HepG2 (cell line): Measurements from ENCODE around the gene PTPMT1. TPM values are rescaled to one million over a fixed set of nuclear protein-coding genes. Genes with fewer than 3 reads are reported as not detected.

Source experiments
- GABPA ChIP-seq, 2 experiments: IDR thresholded peaks; 2 replicates each; pipeline ENCODE4 v1.6.1; 2011 to 2016; ENCODE audit warnings: low read depth in 2 of 2, low read length in 1 of 2, missing biosample characterization in 1 of 2, missing genetic modification characterization in 1 of 2
- KDM2A ChIP-seq: sonication (generic); formaldehyde crosslinking; IDR thresholded peaks from 2 replicates; pipeline ENCODE4 v1.4.0; 2020; ENCODE audit warnings: low read depth, missing genetic modification reagents, borderline replicate concordance
- KMT2A ChIP-seq: sonication (generic); formaldehyde crosslinking; IDR thresholded peaks from 2 replicates; pipeline ENCODE4 v1.4.0; 2020; ENCODE audit warnings: missing genetic modification reagents
- SNAI1 ChIP-seq: sonication (generic); formaldehyde crosslinking; IDR thresholded peaks from 2 replicates; pipeline ENCODE4 v1.5.0; 2020; ENCODE audit warnings: mild to moderate bottlenecking, missing genetic modification reagents, borderline replicate concordance
- SRSF9 ChIP-seq: fragments of 200-400 bp; formaldehyde crosslinking; IDR thresholded peaks from 2 replicates; pipeline ENCODE4 v1.6.1; 2018; ENCODE audit warnings: borderline replicate concordance, mild to moderate bottlenecking, low read depth, low read length; ENCODE audit not compliant: insufficient read depth, poor library complexity, severe bottlenecking
- STAT5B ChIP-seq: sonication (generic); formaldehyde crosslinking; IDR thresholded peaks from 2 replicates; pipeline ENCODE4 v1.4.0; 2020; ENCODE audit warnings: missing genetic modification reagents
- TFAP4 ChIP-seq: sonication (generic); IDR thresholded peaks from 2 replicates; pipeline ENCODE4 v1.6.1; 2016; ENCODE audit warnings: low read depth, borderline replicate concordance
- ZC3H4 ChIP-seq: sonication (generic); formaldehyde crosslinking; IDR thresholded peaks from 2 replicates; pipeline ENCODE4 v1.4.0; 2020; ENCODE audit warnings: missing genetic modification reagents, borderline replicate concordance
- ZNF10 ChIP-seq: sonication (generic); formaldehyde crosslinking; IDR thresholded peaks from 2 replicates; pipeline ENCODE4 v1.4.0; 2020; ENCODE audit warnings: mild to moderate bottlenecking, low read depth, missing genetic modification reagents, borderline replicate concordance
- ZNF207 ChIP-seq: fragments of 450-650 bp; IDR thresholded peaks from 2 replicates; pipeline ENCODE4 v1.6.1; 2016; ENCODE audit warnings: antibody characterized with exemption, borderline replicate concordance
- ZNF274 ChIP-seq: sonication (generic); formaldehyde crosslinking; IDR thresholded peaks from 2 replicates; pipeline ENCODE4 v1.5.1; 2020; ENCODE audit warnings: mild to moderate bottlenecking, missing genetic modification reagents
- ZNF468 ChIP-seq: sonication (generic); formaldehyde crosslinking; IDR thresholded peaks from 2 replicates; pipeline ENCODE4 v1.8.0; 2022; ENCODE audit warnings: mild to moderate bottlenecking, moderate library complexity, missing genetic modification reagents
- ZNF629 ChIP-seq: sonication (generic); formaldehyde crosslinking; conservative IDR thresholded peaks from 2 replicates; pipeline ENCODE4 v1.5.0; 2020; ENCODE audit warnings: missing genetic modification reagents
- ZNF687 ChIP-seq: sonication (generic); formaldehyde crosslinking; IDR thresholded peaks from 2 replicates; pipeline ENCODE4 v1.5.1; 2020; ENCODE audit warnings: mild to moderate bottlenecking, missing genetic modification reagents, moderate library complexity
- ZNF746 ChIP-seq: sonication (generic); formaldehyde crosslinking; IDR thresholded peaks from 2 replicates; pipeline ENCODE4 v1.8.0; 2022; ENCODE audit warnings: mild to moderate bottlenecking, missing genetic modification reagents
- ZNF775 ChIP-seq: sonication (generic); formaldehyde crosslinking; IDR thresholded peaks from 2 replicates; pipeline ENCODE4 v1.4.0; 2020; ENCODE audit warnings: missing genetic modification reagents, mild to moderate bottlenecking, moderate library complexity, borderline replicate concordance
- polyA plus RNA-seq, 8 experiments: library from polyadenylated mRNA; depleted of rRNA in 3 of 8; stranded (reverse) in 7 of 8; unstranded in 1 of 8; fragments of >200 nt; fragmentation: Illumina TruSeq in 4 of 8; extraction: Trizol in 4 of 8; gene quantifications; 2 replicates each; pipeline versions ENCODE4 v1.2.1 to v1.2.3, GENCODE V29; 2011 to 2016; ENCODE audit warnings: low read depth in 4 of 8, missing spikeins in 1 of 8, mixed read lengths in 1 of 8; ENCODE audit not compliant: insufficient read depth in 1 of 8
- total RNA-seq, 5 experiments: library from RNA; depleted of rRNA; stranded (reverse); fragments of >200 nt; fragmentation: Illumina TruSeq; extraction: Trizol; gene quantifications; 2 replicates each; pipeline ENCODE4 v1.2.3, GENCODE V29; 2016; ENCODE audit warnings: low read depth in 1 of 5
- TF ChIP-seq, protein P1 (sequence below): sonication (generic); formaldehyde crosslinking; IDR thresholded peaks from 2 replicates; pipeline ENCODE4 v1.4.0; 2020; ENCODE audit warnings: mild to moderate bottlenecking, low read depth, missing genetic modification reagents
- TF ChIP-seq, protein P2 (sequence below): sonication (generic); formaldehyde crosslinking; IDR thresholded peaks from 2 replicates; pipeline ENCODE4 v1.8.0; 2022; ENCODE audit warnings: mild to moderate bottlenecking, missing genetic modification reagents, moderate library complexity

The PTPMT1 gene
- total and polyA plus RNA-seq, 2 of the 13 experiments (the other 11 are each of a cell fraction or from before 2014, with no cell fraction given): 55.6 to 129 TPM

DNA sequence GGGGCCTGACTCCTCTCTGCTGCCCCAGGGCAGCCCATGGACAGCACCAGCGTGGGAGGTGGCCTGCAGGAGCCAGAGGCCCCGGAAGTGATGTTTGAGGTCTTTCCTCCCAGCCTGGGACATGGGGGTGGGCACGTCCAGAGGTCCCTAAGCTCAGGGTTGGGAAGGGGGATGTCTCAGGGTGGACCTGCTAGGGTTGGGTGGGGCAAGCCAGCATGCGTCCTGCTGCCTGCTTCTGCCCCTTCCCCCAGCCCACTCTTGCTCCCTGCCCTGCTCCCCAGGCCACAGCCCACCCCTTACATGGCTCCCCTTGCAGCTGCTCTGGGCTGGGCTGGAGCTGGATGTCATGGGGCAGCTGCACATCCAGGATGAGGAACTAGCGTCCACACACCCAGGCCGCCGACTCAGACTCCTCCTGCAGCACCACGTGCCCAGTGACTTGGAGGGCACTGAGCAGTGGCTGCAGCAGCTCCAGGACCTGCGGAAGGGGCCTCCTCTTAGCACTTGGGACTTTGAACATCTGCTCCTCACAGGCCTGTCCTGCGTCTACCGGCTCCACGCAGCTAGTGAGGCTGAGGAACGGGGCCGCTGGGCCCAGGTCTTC is 22.4 kb downstream of the PTPMT1 start (continued):
- TF ChIP-seq, protein P1, sequence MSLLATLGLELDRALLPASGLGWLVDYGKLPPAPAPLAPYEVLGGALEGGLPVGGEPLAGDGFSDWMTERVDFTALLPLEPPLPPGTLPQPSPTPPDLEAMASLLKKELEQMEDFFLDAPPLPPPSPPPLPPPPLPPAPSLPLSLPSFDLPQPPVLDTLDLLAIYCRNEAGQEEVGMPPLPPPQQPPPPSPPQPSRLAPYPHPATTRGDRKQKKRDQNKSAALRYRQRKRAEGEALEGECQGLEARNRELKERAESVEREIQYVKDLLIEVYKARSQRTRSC (CRISPR knock-in tag): 0 out of 2 replicates have a peak, but pooled peaks have one; percentile 35
- TF ChIP-seq ZNF775 (CRISPR knock-in tag): no peak
- no peak for TF ChIP-seq ZNF207
- TF ChIP-seq ZNF746: no peak
- no peak for TF ChIP-seq ZNF468 (CRISPR knock-in tag)
- 0 out of 2 replicates have a peak, but pooled peaks have one; percentile 18 for TF ChIP-seq KDM2A (CRISPR knock-in tag)
- TF ChIP-seq, protein P2, sequence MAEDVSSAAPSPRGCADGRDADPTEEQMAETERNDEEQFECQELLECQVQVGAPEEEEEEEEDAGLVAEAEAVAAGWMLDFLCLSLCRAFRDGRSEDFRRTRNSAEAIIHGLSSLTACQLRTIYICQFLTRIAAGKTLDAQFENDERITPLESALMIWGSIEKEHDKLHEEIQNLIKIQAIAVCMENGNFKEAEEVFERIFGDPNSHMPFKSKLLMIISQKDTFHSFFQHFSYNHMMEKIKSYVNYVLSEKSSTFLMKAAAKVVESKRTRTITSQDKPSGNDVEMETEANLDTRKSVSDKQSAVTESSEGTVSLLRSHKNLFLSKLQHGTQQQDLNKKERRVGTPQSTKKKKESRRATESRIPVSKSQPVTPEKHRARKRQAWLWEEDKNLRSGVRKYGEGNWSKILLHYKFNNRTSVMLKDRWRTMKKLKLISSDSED: no peak
- no peak for TF ChIP-seq SNAI1 (CRISPR knock-in tag)
- peak; percentile 32; the same call in 1 of the 2 replicates for TF ChIP-seq GABPA (IDR thresholded peaks at IDR 0.05; ENCODE audit: low read depth, low read length)
- peak; percentile 80 for TF ChIP-seq GABPA (CRISPR knock-in tag; IDR thresholded peaks at IDR 0.05; ENCODE audit: low read depth)
- TF ChIP-seq SRSF9: no peak
- TF ChIP-seq ZNF10: no peak
- 0 out of 2 replicates have a peak, but pooled peaks have one; percentile 2 for TF ChIP-seq ZNF274 (CRISPR knock-in tag)
- no peak for TF ChIP-seq ZNF629 (CRISPR knock-in tag)
- peak; percentile 93 for TF ChIP-seq ZNF687 (CRISPR knock-in tag)
- no peak for TF ChIP-seq ZC3H4
- no peak for TF ChIP-seq STAT5B
- TF ChIP-seq TFAP4: no peak
- no peak for TF ChIP-seq KMT2A
